Prostate gland (tissue), 2 donors: ENCODE data around the gene PRRC2C.

Source experiments
- POLR2AphosphoS5 ChIP-seq: sonication (generic); formaldehyde crosslinking; IDR thresholded peaks from one replicate; pipeline ENCODE4 v1.6.1; 2017; ENCODE audit warnings: antibody characterized with exemption
- TF ChIP-seq, protein P1 (sequence below), 4 experiments: fragments of 200-600 bp in 2 of 4; fragments of 450-650 bp in 2 of 4; sonication (generic) in 2 of 4; IDR thresholded peaks; 1 replicate in 3 of 4; 2 replicates in 1 of 4; pipeline ENCODE4 v1.5.1; 2016 to 2019; ENCODE audit warnings: antibody characterized with exemption in 4 of 4, mild to moderate bottlenecking in 2 of 4, moderate library complexity in 2 of 4

DNA sequence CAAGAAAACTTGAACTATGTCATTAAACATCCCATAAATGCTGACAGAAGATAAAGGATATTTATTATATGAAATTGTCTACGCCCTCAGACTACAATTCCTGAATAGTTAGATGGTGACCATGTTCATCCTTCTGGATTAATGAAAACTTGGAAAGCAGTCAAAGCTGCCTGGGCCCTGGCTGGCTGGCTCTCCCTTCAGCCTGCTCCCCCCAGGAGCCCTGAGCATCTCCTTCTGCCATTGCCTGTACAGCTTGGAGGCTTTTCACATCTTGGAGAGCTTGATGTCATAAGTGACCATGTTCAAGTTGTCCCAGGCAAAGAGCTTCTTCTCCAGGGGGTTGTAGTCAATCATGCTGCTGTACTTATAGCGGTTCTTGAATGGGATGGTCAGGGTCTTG is 150.3 kb downstream of the PRRC2C start:
- no peak for TF ChIP-seq POLR2AphosphoS5
- TF ChIP-seq, protein P1, sequence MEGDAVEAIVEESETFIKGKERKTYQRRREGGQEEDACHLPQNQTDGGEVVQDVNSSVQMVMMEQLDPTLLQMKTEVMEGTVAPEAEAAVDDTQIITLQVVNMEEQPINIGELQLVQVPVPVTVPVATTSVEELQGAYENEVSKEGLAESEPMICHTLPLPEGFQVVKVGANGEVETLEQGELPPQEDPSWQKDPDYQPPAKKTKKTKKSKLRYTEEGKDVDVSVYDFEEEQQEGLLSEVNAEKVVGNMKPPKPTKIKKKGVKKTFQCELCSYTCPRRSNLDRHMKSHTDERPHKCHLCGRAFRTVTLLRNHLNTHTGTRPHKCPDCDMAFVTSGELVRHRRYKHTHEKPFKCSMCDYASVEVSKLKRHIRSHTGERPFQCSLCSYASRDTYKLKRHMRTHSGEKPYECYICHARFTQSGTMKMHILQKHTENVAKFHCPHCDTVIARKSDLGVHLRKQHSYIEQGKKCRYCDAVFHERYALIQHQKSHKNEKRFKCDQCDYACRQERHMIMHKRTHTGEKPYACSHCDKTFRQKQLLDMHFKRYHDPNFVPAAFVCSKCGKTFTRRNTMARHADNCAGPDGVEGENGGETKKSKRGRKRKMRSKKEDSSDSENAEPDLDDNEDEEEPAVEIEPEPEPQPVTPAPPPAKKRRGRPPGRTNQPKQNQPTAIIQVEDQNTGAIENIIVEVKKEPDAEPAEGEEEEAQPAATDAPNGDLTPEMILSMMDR (IDR thresholded peaks at IDR 0.05), result no peak
